Ishikawa (cell line): ENCODE data around the gene CHI3L2.

Experiments
- CEBPB ChIP-seq: IDR thresholded peaks from 2 replicates; pipeline ENCODE4 v1.6.1; 2012
- CREB1 ChIP-seq: IDR thresholded peaks from 2 replicates; pipeline ENCODE4 v1.6.1; 2012; ENCODE audit warnings: low read depth
- EGR1 ChIP-seq: IDR thresholded peaks from 2 replicates; pipeline ENCODE4 v1.6.1; 2012
- EP300 ChIP-seq: IDR thresholded peaks from 2 replicates; pipeline ENCODE4 v1.6.1; 2012; ENCODE audit warnings: borderline replicate concordance
- FOXM1 ChIP-seq: IDR thresholded peaks from 2 replicates; pipeline ENCODE4 v1.6.1; 2012; ENCODE audit warnings: low read depth, borderline replicate concordance
- NFIC ChIP-seq: IDR thresholded peaks from 2 replicates; pipeline ENCODE4 v1.6.1; 2012
- RAD21 ChIP-seq: IDR thresholded peaks from 2 replicates; pipeline ENCODE4 v1.6.1; 2012; ENCODE audit warnings: low read depth
- TAF1 ChIP-seq: IDR thresholded peaks from 2 replicates; pipeline ENCODE4 v1.6.1; 2012; ENCODE audit warnings: low read depth, mild to moderate bottlenecking
- TCF12 ChIP-seq: IDR thresholded peaks from 2 replicates; pipeline ENCODE4 v1.6.1; 2012; ENCODE audit warnings: low read depth
- TEAD4 ChIP-seq: IDR thresholded peaks from 2 replicates; pipeline ENCODE4 v1.6.1; 2012
- YY1 ChIP-seq: IDR thresholded peaks from 2 replicates; pipeline ENCODE4 v1.6.1; 2012; ENCODE audit warnings: low read depth
- ZBTB7A ChIP-seq: IDR thresholded peaks from 2 replicates; pipeline ENCODE4 v1.6.1; 2012; ENCODE audit warnings: low read depth
- TF ChIP-seq, protein P1 (sequence below): IDR thresholded peaks from 2 replicates; pipeline ENCODE4 v1.6.1; 2012
- TF ChIP-seq, protein P2 (sequence below): IDR thresholded peaks from 2 replicates; pipeline ENCODE4 v1.6.1; 2012
- TF ChIP-seq, protein P3 (sequence below): IDR thresholded peaks from 2 replicates; pipeline ENCODE4 v1.6.1; 2012; ENCODE audit warnings: low read depth, mild to moderate bottlenecking

The CHI3L2 gene

GRCh38 chr1:111216751-111217150, 10.8 kb upstream of the CHI3L2 start:
- no peak for TF ChIP-seq NFIC
- TF ChIP-seq FOXM1, result no peak
- TF ChIP-seq YY1, result no peak
- TF ChIP-seq, protein P1, sequence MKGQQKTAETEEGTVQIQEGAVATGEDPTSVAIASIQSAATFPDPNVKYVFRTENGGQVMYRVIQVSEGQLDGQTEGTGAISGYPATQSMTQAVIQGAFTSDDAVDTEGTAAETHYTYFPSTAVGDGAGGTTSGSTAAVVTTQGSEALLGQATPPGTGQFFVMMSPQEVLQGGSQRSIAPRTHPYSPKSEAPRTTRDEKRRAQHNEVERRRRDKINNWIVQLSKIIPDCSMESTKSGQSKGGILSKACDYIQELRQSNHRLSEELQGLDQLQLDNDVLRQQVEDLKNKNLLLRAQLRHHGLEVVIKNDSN, result no peak
- TF ChIP-seq, protein P2, sequence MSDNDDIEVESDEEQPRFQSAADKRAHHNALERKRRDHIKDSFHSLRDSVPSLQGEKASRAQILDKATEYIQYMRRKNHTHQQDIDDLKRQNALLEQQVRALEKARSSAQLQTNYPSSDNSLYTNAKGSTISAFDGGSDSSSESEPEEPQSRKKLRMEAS, result no peak
- TF ChIP-seq TAF1, result no peak
- TF ChIP-seq EGR1, result no peak
- no peak for TF ChIP-seq CEBPB
- no peak for TF ChIP-seq RAD21
- no peak for TF ChIP-seq TCF12
- TF ChIP-seq CREB1, result no peak
- TF ChIP-seq EP300, result no peak
- TF ChIP-seq, protein P3, sequence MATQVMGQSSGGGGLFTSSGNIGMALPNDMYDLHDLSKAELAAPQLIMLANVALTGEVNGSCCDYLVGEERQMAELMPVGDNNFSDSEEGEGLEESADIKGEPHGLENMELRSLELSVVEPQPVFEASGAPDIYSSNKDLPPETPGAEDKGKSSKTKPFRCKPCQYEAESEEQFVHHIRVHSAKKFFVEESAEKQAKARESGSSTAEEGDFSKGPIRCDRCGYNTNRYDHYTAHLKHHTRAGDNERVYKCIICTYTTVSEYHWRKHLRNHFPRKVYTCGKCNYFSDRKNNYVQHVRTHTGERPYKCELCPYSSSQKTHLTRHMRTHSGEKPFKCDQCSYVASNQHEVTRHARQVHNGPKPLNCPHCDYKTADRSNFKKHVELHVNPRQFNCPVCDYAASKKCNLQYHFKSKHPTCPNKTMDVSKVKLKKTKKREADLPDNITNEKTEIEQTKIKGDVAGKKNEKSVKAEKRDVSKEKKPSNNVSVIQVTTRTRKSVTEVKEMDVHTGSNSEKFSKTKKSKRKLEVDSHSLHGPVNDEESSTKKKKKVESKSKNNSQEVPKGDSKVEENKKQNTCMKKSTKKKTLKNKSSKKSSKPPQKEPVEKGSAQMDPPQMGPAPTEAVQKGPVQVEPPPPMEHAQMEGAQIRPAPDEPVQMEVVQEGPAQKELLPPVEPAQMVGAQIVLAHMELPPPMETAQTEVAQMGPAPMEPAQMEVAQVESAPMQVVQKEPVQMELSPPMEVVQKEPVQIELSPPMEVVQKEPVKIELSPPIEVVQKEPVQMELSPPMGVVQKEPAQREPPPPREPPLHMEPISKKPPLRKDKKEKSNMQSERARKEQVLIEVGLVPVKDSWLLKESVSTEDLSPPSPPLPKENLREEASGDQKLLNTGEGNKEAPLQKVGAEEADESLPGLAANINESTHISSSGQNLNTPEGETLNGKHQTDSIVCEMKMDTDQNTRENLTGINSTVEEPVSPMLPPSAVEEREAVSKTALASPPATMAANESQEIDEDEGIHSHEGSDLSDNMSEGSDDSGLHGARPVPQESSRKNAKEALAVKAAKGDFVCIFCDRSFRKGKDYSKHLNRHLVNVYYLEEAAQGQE, result no peak
- no peak for TF ChIP-seq ZBTB7A
- no peak for TF ChIP-seq TEAD4

GRCh38 chr1:111217183-111217910, 10.2 kb upstream of the CHI3L2 start:
- TF ChIP-seq, protein P1, result no peak
- TF ChIP-seq FOXM1, result no peak
- TF ChIP-seq, protein P2, result no peak
- TF ChIP-seq CEBPB, result no peak
- TF ChIP-seq EP300, result no peak
- no peak for TF ChIP-seq TAF1
- TF ChIP-seq EGR1, result no peak
- no peak for TF ChIP-seq RAD21
- no peak for TF ChIP-seq TCF12
- no peak for TF ChIP-seq CREB1
- TF ChIP-seq NFIC, result no peak
- no peak for TF ChIP-seq YY1
- TF ChIP-seq TEAD4, result no peak
- no peak for TF ChIP-seq ZBTB7A
- TF ChIP-seq, protein P3, result no peak

- TF ChIP-seq ZBTB7A, result no peak
- no peak for TF ChIP-seq YY1
- TF ChIP-seq, protein P3, result no peak
- TF ChIP-seq TEAD4, result no peak
- no peak for TF ChIP-seq TAF1
- TF ChIP-seq NFIC, result no peak
- no peak for TF ChIP-seq FOXM1
- no peak for TF ChIP-seq RAD21
- TF ChIP-seq, protein P1, result no peak
Measured at GRCh38 chr1:111218701-111219556, 8.6 kb upstream of the CHI3L2 start.
